CD14-positive monocyte (primary cell): Measurements from ENCODE around the gene SLC25A13. TPM values are rescaled to one million over a fixed set of nuclear protein-coding genes. Genes with fewer than 3 reads are reported as not detected.

Experiments used
- DNase-seq, 3 donors: peaks; one replicate each; pipeline ENCODE4 v3.0.0-alpha.2; 2011 to 2022
- H2AFZ ChIP-seq: 2 replicates; pipeline ENCODE4 v1.6.0; 2012; ENCODE audit warnings: mild to moderate bottlenecking, low read depth, low read length, inconsistent platforms; ENCODE audit not compliant: insufficient read depth, poor library complexity, severe bottlenecking
- H3K27ac ChIP-seq, 2 donors: 1 replicate in 1 of 2; 2 replicates in 1 of 2; pipeline ENCODE4 v1.5.1; 2012 to 2013; ENCODE audit warnings: low read length in 2 of 2, control low read depth in 1 of 2, inconsistent platforms in 1 of 2, low read depth in 1 of 2, mild to moderate bottlenecking in 1 of 2
- H3K27me3 ChIP-seq, 2 donors: one replicate each; pipeline versions ENCODE4 v1.6.0 to v1.6.1; 2011 to 2013; ENCODE audit warnings: low read length in 2 of 2; ENCODE audit not compliant: control insufficient read depth in 2 of 2, insufficient read depth in 2 of 2
- H3K36me3 ChIP-seq, 2 donors: replicated peaks in 1 of 2; 1 replicate in 1 of 2; 2 replicates in 1 of 2; pipeline versions ENCODE4 v1.5.1 to v1.6.1; 2012 to 2013; ENCODE audit warnings: low read length in 2 of 2, control low read depth in 1 of 2, inconsistent platforms in 1 of 2, mild to moderate bottlenecking in 1 of 2; ENCODE audit not compliant: insufficient read depth in 2 of 2, control insufficient read depth in 1 of 2
- H3K4me1 ChIP-seq, 2 donors: 1 replicate in 1 of 2; 2 replicates in 1 of 2; pipeline versions ENCODE4 v1.5.1 to v1.6.1; 2012 to 2013; ENCODE audit warnings: low read length in 2 of 2, control low read depth in 1 of 2, inconsistent platforms in 1 of 2, mild to moderate bottlenecking in 1 of 2, moderate library complexity in 1 of 2; ENCODE audit not compliant: insufficient read depth in 2 of 2, control insufficient read depth in 1 of 2
- H3K4me2 ChIP-seq: replicated peaks from 2 replicates; pipeline ENCODE3; 2012; ENCODE audit warnings: low read length, moderate library complexity, mild to moderate bottlenecking; ENCODE audit not compliant: poor library complexity, severe bottlenecking; ENCODE audit errors: extremely low read depth
- H3K4me3 ChIP-seq, 3 experiments: fragments of 200-600 bp in 1 of 3; sonication (generic) in 1 of 3; replicated peaks in 1 of 3; 1 replicate in 2 of 3; 2 replicates in 1 of 3; pipeline ENCODE4 v1.5.1; 2011 to 2013; ENCODE audit warnings: low read length in 3 of 3, mild to moderate bottlenecking in 3 of 3, control low read depth in 2 of 3, low read depth in 2 of 3, inconsistent platforms in 1 of 3, moderate library complexity in 1 of 3
- H3K79me2 ChIP-seq: 2 replicates; pipeline ENCODE4 v1.6.0; 2012; ENCODE audit warnings: mild to moderate bottlenecking, control low read depth, inconsistent platforms, low read length, moderate library complexity; ENCODE audit not compliant: insufficient read depth
- H3K9ac ChIP-seq: 2 replicates; pipeline ENCODE4 v1.6.0; 2017; ENCODE audit warnings: low read length, mild to moderate bottlenecking; ENCODE audit not compliant: insufficient read depth, poor library complexity, severe bottlenecking
- H3K9me3 ChIP-seq, 2 donors: replicated peaks in 1 of 2; 1 replicate in 1 of 2; 2 replicates in 1 of 2; pipeline versions ENCODE4 v1.5.1 to v1.6.1; 2012 to 2013; ENCODE audit warnings: low read length in 2 of 2, control low read depth in 1 of 2; ENCODE audit not compliant: control insufficient read depth in 1 of 2, insufficient read depth in 1 of 2
- H4K20me1 ChIP-seq: 2 replicates; pipeline ENCODE4 v1.6.0; 2012; ENCODE audit warnings: mild to moderate bottlenecking, low read length, control low read depth, moderate library complexity; ENCODE audit not compliant: insufficient read depth
- H3K27ac Mint-ChIP-seq, 7 donors: one replicate each; pipeline ENCODE4 v1.8.0; 2020; ENCODE audit warnings: mild to moderate bottlenecking in 7 of 7, mixed read lengths in 7 of 7, moderate library complexity in 6 of 7, inconsistent platforms in 2 of 7
- H3K27me3 Mint-ChIP-seq, 3 donors: one replicate each; pipeline ENCODE4 v1.8.0; 2021 to 2022; ENCODE audit warnings: low read depth in 3 of 3, mild to moderate bottlenecking in 3 of 3, mixed read lengths in 3 of 3, moderate library complexity in 3 of 3, inconsistent platforms in 1 of 3
- H3K36me3 Mint-ChIP-seq, 2 donors: one replicate each; pipeline ENCODE4 v1.8.0; 2020; ENCODE audit warnings: mixed read lengths in 2 of 2, inconsistent platforms in 1 of 2, mild to moderate bottlenecking in 1 of 2
- H3K4me1 Mint-ChIP-seq: one replicate; pipeline ENCODE4 v1.8.0; 2020; ENCODE audit warnings: mild to moderate bottlenecking, mixed read lengths
- H3K4me3 Mint-ChIP-seq, 2 donors: one replicate each; pipeline ENCODE4 v1.8.0; 2020; ENCODE audit warnings: mild to moderate bottlenecking in 2 of 2, mixed read lengths in 2 of 2, moderate library complexity in 1 of 2
- H3K9me3 Mint-ChIP-seq, 7 donors: one replicate each; pipeline ENCODE4 v1.8.0; 2020 to 2022; ENCODE audit warnings: mixed read lengths in 7 of 7, mild to moderate bottlenecking in 6 of 7, moderate library complexity in 6 of 7, inconsistent platforms in 2 of 7
- CTCF ChIP-seq: fragments of 200-600 bp; IDR thresholded peaks from one replicate; pipeline ENCODE4 v1.8.0; 2022; ENCODE audit warnings: antibody characterized with exemption, mild to moderate bottlenecking
- WGBS: methylation state at CpG from one replicate; pipeline ENCODE4 v1.1.5; 2013; ENCODE audit warnings: missing lambda C conversion rate; ENCODE audit not compliant: insufficient coverage; 5-methylcytosine and 5-hydroxymethylcytosine counted together
- intact Hi-C, 2 donors: fragments of 100-400 bp; cut with micrococcal nuclease; formaldehyde crosslinking; loops; one replicate each; pipeline versions ENCODE4 v1.15.0 to v1.15.1; 2023
- polyA plus RNA-seq, 3 donors: library from polyadenylated mRNA; depleted of rRNA in 1 of 3; unstranded in 2 of 3; stranded (reverse) in 1 of 3; fragments of 300-500 nt in 2 of 3; fragments of >200 nt in 1 of 3; fragmentation: Illumina TruSeq in 2 of 3; gene quantifications; 1 replicate in 2 of 3; 2 replicates in 1 of 3; pipeline ENCODE4 v1.2.3, GENCODE V29; 2012 to 2021

Gene SLC25A13
- polyA plus RNA-seq, 3 donors = 12.7 to 15.7 (median 14.4) TPM

- TF ChIP-seq CTCF = no peak
- no peaks in the 10 kb centered on the region for H3K27me3 ChIP-seq
- H3K36me3 Mint-ChIP-seq = peaks cover 15 to 24% of the 10 kb centered on the region in 2 donors
- H3K27ac Mint-ChIP-seq = peak overlapping the region in 1 of 7 donors; percentile 56
- no peak overlapping the region for H3K27ac ChIP-seq
- H3K9ac ChIP-seq = no peak overlapping the region
- H3K4me2 ChIP-seq = no peak overlapping the region
- H4K20me1 ChIP-seq = peaks cover 83% of the 10 kb centered on the region
- H3K4me1 ChIP-seq = peaks cover 21 to 36% of the 10 kb centered on the region in 2 donors
- no peak overlapping the region for H3K4me3 Mint-ChIP-seq
- H3K9me3 Mint-ChIP-seq = no peaks in the 10 kb centered on the region
- H3K79me2 ChIP-seq = peaks cover 84% of the 10 kb centered on the region
- H3K36me3 ChIP-seq = no peaks in the 10 kb centered on the region
- no peak overlapping the region for H3K4me3 ChIP-seq
- intact Hi-C loops = no loop called here
- no peak for DNase-seq
- H3K9me3 ChIP-seq = no peaks in the 10 kb centered on the region
- H3K4me1 Mint-ChIP-seq = peaks cover 48% of the 10 kb centered on the region
- no peaks in the 10 kb centered on the region for H3K27me3 Mint-ChIP-seq
- H2AFZ ChIP-seq = no peak overlapping the region
These were observed 6.8 kb downstream of the SLC25A13 start for GRCh38 chr7:96315125-96315512.

GRCh38 chr7:96314402-96315124, 7.3 kb downstream of the SLC25A13 start:
- 93% methylated on average over 2 of the region's 4 CpGs for WGBS
- Histone ChIP-seq H2AFZ (no peak overlapping the region), H3K27ac (no peak overlapping the region), H3K4me2 (no peak overlapping the region), H3K36me3 (peaks cover 0 to 2% of the 10 kb centered on the region in 2 donors), H3K9ac (no peak overlapping the region), H3K9me3 (no peaks in the 10 kb centered on the region), H3K4me3 (no peak overlapping the region), H3K79me2 (peaks cover 84% of the 10 kb centered on the region), H3K4me1 (peaks cover 19 to 31% of the 10 kb centered on the region in 2 donors), H3K27me3 (no peaks in the 10 kb centered on the region), H4K20me1 (peaks cover 89% of the 10 kb centered on the region)
- peak in 2 of 3 donors; percentile 8 to 27 for DNase-seq
- H3K36me3 Mint-ChIP-seq = peaks cover 15 to 26% of the 10 kb centered on the region in 2 donors
- intact Hi-C loops = no loop called here
- H3K27me3 Mint-ChIP-seq = no peaks in the 10 kb centered on the region
- peak overlapping the region in 5 of 7 donors; percentile 5 to 75 (median 21) for H3K27ac Mint-ChIP-seq
- no peak overlapping the region for H3K4me3 Mint-ChIP-seq
- H3K9me3 Mint-ChIP-seq = no peaks in the 10 kb centered on the region
- no peak for TF ChIP-seq CTCF
- peaks cover 43% of the 10 kb centered on the region for H3K4me1 Mint-ChIP-seq
